Testis (tissue), 3 donors: ENCODE results near the gene PSD4. TPM values are rescaled to one million over a fixed set of nuclear protein-coding genes. Genes with fewer than 3 reads are reported as not detected.

Experiments used
- DNase-seq: peaks from one replicate; pipeline ENCODE4 v3.0.0-alpha.2; 2019
- H3K27ac ChIP-seq, 2 donors: fragments of 200-600 bp; sonication (generic); one replicate each; pipeline ENCODE4 v1.5.1; 2019
- H3K27me3 ChIP-seq: fragments of 200-600 bp; sonication (generic); one replicate; pipeline ENCODE4 v1.5.1; 2019
- H3K36me3 ChIP-seq: fragments of 200-600 bp; sonication (generic); one replicate; pipeline ENCODE4 v1.5.1; 2017; ENCODE audit warnings: low read depth; ENCODE audit errors: missing control alignments
- H3K4me1 ChIP-seq: fragments of 200-600 bp; sonication (generic); one replicate; pipeline ENCODE4 v1.5.1; 2019
- H3K4me3 ChIP-seq, 2 donors: fragments of 200-600 bp; sonication (generic); one replicate each; pipeline ENCODE4 v1.5.1; 2017 to 2019
- H3K9me3 ChIP-seq: fragments of 200-600 bp; sonication (generic); one replicate; pipeline ENCODE4 v1.5.1; 2017
- CTCF ChIP-seq, 3 experiments: fragments of 450-650 bp in 2 of 3; fragments of 200-600 bp in 1 of 3; sonication (generic) in 1 of 3; IDR thresholded peaks; one replicate each; pipeline ENCODE4 v1.5.1; 2016 to 2019; ENCODE audit warnings: antibody characterized with exemption in 3 of 3, mild to moderate bottlenecking in 2 of 3, moderate library complexity in 1 of 3
- POLR2A ChIP-seq: fragments of 450-650 bp; IDR thresholded peaks from one replicate; pipeline ENCODE4 v1.6.1; 2017; ENCODE audit warnings: antibody characterized with exemption, mild to moderate bottlenecking, moderate library complexity
- WGBS, 2 donors: methylation state at CpG; one replicate each; pipeline ENCODE4 v1.1.5; 2018; 5-methylcytosine and 5-hydroxymethylcytosine counted together
- intact Hi-C: fragments of 100-400 bp; cut with DNase I; formaldehyde crosslinking; loops from one replicate; pipeline ENCODE4 v1.15.1; 2023; ENCODE audit warnings: low total_unique reads
- polyA plus RNA-seq: library from polyadenylated mRNA; stranded (reverse); fragments of 350-450 nt; fragmentation: Illumina TruSeq; extraction: RNeasy Lipid Tissue Mini Kit (QIAGEN cat#74804); gene quantifications from one replicate; pipeline ENCODE4 v1.2.3, GENCODE V29; 2014; ENCODE audit warnings: low read depth, low replicate concordance; ENCODE audit not compliant: insufficient read depth
- total RNA-seq, 2 donors: library from RNA; depleted of rRNA; stranded (reverse); fragments of >200 nt; gene quantifications; one replicate each; pipeline ENCODE4 v1.2.3, GENCODE V29; 2016

Gene PSD4
- total and polyA plus RNA-seq, 3 donors from 2014 or later: 18.7 to 35.9 (median 22.8) TPM

- intact Hi-C loops: no loop called here
- H3K9me3 ChIP-seq: no peaks in the 10 kb centered on the region
- no peaks in the 10 kb centered on the region for H3K27me3 ChIP-seq
- TF ChIP-seq CTCF (IDR thresholded peaks at IDR 0.05) (no peak), POLR2A (no peak)
- H3K4me1 ChIP-seq: no peaks in the 10 kb centered on the region
- no peak overlapping the region for H3K27ac ChIP-seq
- H3K36me3 ChIP-seq: no peaks in the 10 kb centered on the region
- H3K4me3 ChIP-seq: no peak overlapping the region
- WGBS, 2 donors: 68 to 71% methylated on average over 4 of the region's 4 CpGs
- peak; percentile 11 for DNase-seq
These were observed 14.8 kb upstream of the PSD4 start for GRCh38 chr2:113158884-113159553.

- DNase-seq: no peak
- intact Hi-C loops: no loop called here
- TF ChIP-seq CTCF (IDR thresholded peaks at IDR 0.05) (no peak), POLR2A (no peak)
- Histone ChIP-seq H3K27ac (no peak overlapping the region), H3K9me3 (no peaks in the 10 kb centered on the region), H3K4me1 (no peaks in the 10 kb centered on the region), H3K36me3 (no peaks in the 10 kb centered on the region), H3K4me3 (no peak overlapping the region), H3K27me3 (no peaks in the 10 kb centered on the region)
- 89 to 95% methylated on average over 1 of the region's 1 CpG for WGBS, 2 donors
These were observed 13.5 kb upstream of the PSD4 start for GRCh38 chr2:113160248-113160647.

- no peaks in the 10 kb centered on the region for H3K36me3 ChIP-seq
- H3K4me3 ChIP-seq: no peak overlapping the region
- no peak for DNase-seq
- H3K9me3 ChIP-seq: no peaks in the 10 kb centered on the region
- H3K27me3 ChIP-seq: no peaks in the 10 kb centered on the region
- 89 to 95% methylated on average over 5 of the region's 5 CpGs for WGBS, 2 donors
- no peak overlapping the region for H3K27ac ChIP-seq
- H3K4me1 ChIP-seq: peaks cover 2% of the 10 kb centered on the region
- intact Hi-C loops: no loop called here
- TF ChIP-seq POLR2A: no peak
- TF ChIP-seq CTCF (IDR thresholded peaks at IDR 0.05): no peak
These were observed 12.8 kb upstream of the PSD4 start for GRCh38 chr2:113160962-113161361.

GRCh38 chr2:113162173-113162572 lies 11.6 kb upstream of the PSD4 start:
- TF ChIP-seq CTCF (IDR thresholded peaks at IDR 0.05): no peak
- no peak for TF ChIP-seq POLR2A
- Histone ChIP-seq H3K4me1 (peaks cover 3% of the 10 kb centered on the region), H3K9me3 (no peaks in the 10 kb centered on the region), H3K27ac (no peak overlapping the region), H3K36me3 (no peaks in the 10 kb centered on the region), H3K27me3 (no peaks in the 10 kb centered on the region), H3K4me3 (no peak overlapping the region)
- intact Hi-C loops: no loop called here
- peak; percentile 2 for DNase-seq
- WGBS, 2 donors: 92 to 95% methylated on average over 9 to 10 of the region's 10 CpGs

- Histone ChIP-seq H3K4me3 (no peak overlapping the region), H3K27ac (no peak overlapping the region), H3K4me1 (peaks cover 10% of the 10 kb centered on the region), H3K36me3 (no peaks in the 10 kb centered on the region), H3K27me3 (no peaks in the 10 kb centered on the region), H3K9me3 (no peaks in the 10 kb centered on the region)
- TF ChIP-seq CTCF (IDR thresholded peaks at IDR 0.05) (no peak), POLR2A (no peak)
- intact Hi-C loops: no loop called here
- no peak for DNase-seq
These were observed 10.9 kb upstream of the PSD4 start for GRCh38 chr2:113162869-113163268.
